Measurements from ENCODE around the gene ZBTB18.

GRCh38 chr1:244006961-244007360, 44.1 kb upstream of the ZBTB18 start:
- TF ChIP-seq EP300 (conservative IDR thresholded peaks at IDR 0.05; ENCODE audit: poor library complexity, severe bottlenecking) = no peak
- no peak for TF ChIP-seq RAD21 (conservative IDR thresholded peaks at IDR 0.05)
- TF ChIP-seq CTCF (IDR thresholded peaks at IDR 0.05; ENCODE audit: poor library complexity, severe bottlenecking) = no peak
